AG04450 (cell line): ENCODE results near the gene RNF31. TPM values are rescaled to one million over a fixed set of nuclear protein-coding genes. Genes with fewer than 3 reads are reported as not detected.

Experiments used
- CTCF ChIA-PET: fragments of 300-600, 350-600 bp; formaldehyde crosslinking; extraction: SDS; loops from one replicate; lab custom pipeline; 2022; ENCODE audit warnings: antibody characterized with exemption, inconsistent platforms; lab: Charles Lee
- POLR2A ChIA-PET: fragments of 350-600 bp; formaldehyde crosslinking; extraction: SDS; loops from one replicate; lab custom pipeline; 2021; ENCODE audit warnings: antibody characterized with exemption, inconsistent platforms; lab: Yijun Ruan, JAX
- DNase-seq: peaks from one replicate; pipeline ENCODE4 v3.0.0-alpha.2; 2011; ENCODE audit warnings: low read depth, low spot score
- H3K27ac ChIP-seq: one replicate; pipeline ENCODE4 v1.5.1; 2012; ENCODE audit warnings: low read depth, low read length, control low read depth
- H3K27me3 ChIP-seq: one replicate; pipeline ENCODE4 v1.6.0; 2012; ENCODE audit warnings: low read length; ENCODE audit not compliant: control insufficient read depth, insufficient read depth
- H3K4me3 ChIP-seq: 2 replicates; pipeline ENCODE4 v1.5.1; 2011; ENCODE audit warnings: mild to moderate bottlenecking, low read depth, low read length, control low read depth
- H3K9me3 ChIP-seq: 2 replicates; pipeline ENCODE4 v1.5.1; 2012; ENCODE audit warnings: low read length; ENCODE audit not compliant: control insufficient read depth, insufficient read depth
- polyA plus RNA-seq: library from polyadenylated mRNA; depleted of rRNA; stranded (reverse); fragments of >200 nt; gene quantifications from 2 replicates; pipeline ENCODE4 v1.2.3, GENCODE V29; 2011
- TF ChIP-seq, protein P1 (sequence below): IDR thresholded peaks from 2 replicates; pipeline ENCODE4 v1.5.1; 2011; ENCODE audit warnings: low read depth, low read length, control low read depth, inconsistent platforms

Gene RNF31
- polyA plus RNA-seq, 1 experiment, result 7.4 TPM

- DNase-seq, result peak; percentile 59
- TF ChIP-seq, protein P1, sequence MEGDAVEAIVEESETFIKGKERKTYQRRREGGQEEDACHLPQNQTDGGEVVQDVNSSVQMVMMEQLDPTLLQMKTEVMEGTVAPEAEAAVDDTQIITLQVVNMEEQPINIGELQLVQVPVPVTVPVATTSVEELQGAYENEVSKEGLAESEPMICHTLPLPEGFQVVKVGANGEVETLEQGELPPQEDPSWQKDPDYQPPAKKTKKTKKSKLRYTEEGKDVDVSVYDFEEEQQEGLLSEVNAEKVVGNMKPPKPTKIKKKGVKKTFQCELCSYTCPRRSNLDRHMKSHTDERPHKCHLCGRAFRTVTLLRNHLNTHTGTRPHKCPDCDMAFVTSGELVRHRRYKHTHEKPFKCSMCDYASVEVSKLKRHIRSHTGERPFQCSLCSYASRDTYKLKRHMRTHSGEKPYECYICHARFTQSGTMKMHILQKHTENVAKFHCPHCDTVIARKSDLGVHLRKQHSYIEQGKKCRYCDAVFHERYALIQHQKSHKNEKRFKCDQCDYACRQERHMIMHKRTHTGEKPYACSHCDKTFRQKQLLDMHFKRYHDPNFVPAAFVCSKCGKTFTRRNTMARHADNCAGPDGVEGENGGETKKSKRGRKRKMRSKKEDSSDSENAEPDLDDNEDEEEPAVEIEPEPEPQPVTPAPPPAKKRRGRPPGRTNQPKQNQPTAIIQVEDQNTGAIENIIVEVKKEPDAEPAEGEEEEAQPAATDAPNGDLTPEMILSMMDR, result no peak
- POLR2A ChIA-PET, result interaction anchor here (0.6 to 2.5 kb wide), 14 partner anchors 17 to 1019 kb away, joined by 3 to 36 read pairs (median 6); partner anchors contain the start of genes ACIN1, C14orf119, CHMP4A and DHRS1
- no peaks in the 10 kb centered on the region for H3K27me3 ChIP-seq
- peak overlapping the region; percentile 97 for H3K27ac ChIP-seq
- H3K9me3 ChIP-seq, result no peaks in the 10 kb centered on the region
- CTCF ChIA-PET, result interaction anchor here (0.6 to 2.6 kb wide), 9 partner anchors 8 to 1277 kb away, joined by 3 to 21 read pairs (median 6); partner anchors contain the start of genes IRF9, NYNRIN and PCK2
- H3K4me3 ChIP-seq, result peak overlapping the region; percentile 79
These were observed 33.3 kb upstream of the RNF31 start for GRCh38 chr14:24113801-24114531.

GRCh38 chr14:24114532-24115421, 32.5 kb upstream of the RNF31 start, which contains the start of the genes DCAF11 and NRL:
Gene DCAF11, plus strand, starts transcription at chr14:24114777. Its CDS starts 818 bp downstream, at chr14:24115595.
Gene NRL, minus strand, starts transcription at chr14:24114949. Its CDS starts 32,101 bp downstream, at chr14:24082848.
- POLR2A ChIA-PET, result interaction anchor here (0.5 to 2.5 kb wide), 19 partner anchors 10 to 1020 kb away, joined by 3 to 36 read pairs (median 4); partner anchors contain the start of genes ACIN1, C14orf119, CHMP4A and DHRS1
- TF ChIP-seq, protein P1, result no peak
- Histone ChIP-seq H3K9me3 (no peaks in the 10 kb centered on the region), H3K27me3 (no peaks in the 10 kb centered on the region), H3K4me3 (peak within 1 kb of the TSS; percentile 92), H3K27ac (peak within 1 kb of the TSS; percentile 99)
- DNase-seq, result peak; percentile 99
- CTCF ChIA-PET, result interaction anchor here (0.6 to 2.6 kb wide), 11 partner anchors 9 to 284 kb away, joined by 3 to 21 read pairs (median 5); partner anchors contain the start of genes CIDEB, IRF9, NYNRIN and PCK2

GRCh38 chr14:24115422-24116127, 31.7 kb upstream of the RNF31 start:
- TF ChIP-seq, protein P1, result no peak
- Histone ChIP-seq H3K9me3 (no peaks in the 10 kb centered on the region), H3K27ac (no peak overlapping the region), H3K4me3 (peak overlapping the region; percentile 92), H3K27me3 (no peaks in the 10 kb centered on the region)
- no peak for DNase-seq
- CTCF ChIA-PET, result interaction anchor here (0.6 to 2.6 kb wide), 8 partner anchors 9 to 192 kb away, joined by 3 to 21 read pairs (median 6); partner anchors contain the start of genes CIDEB, IRF9, PCK2 and PSME1
- POLR2A ChIA-PET, result interaction anchor here (1.0 to 2.5 kb wide), 8 partner anchors 9 to 1020 kb away, joined by 3 to 36 read pairs (median 8); partner anchors contain the start of genes ACIN1, C14orf119, CHMP4A and PCK2

- POLR2A ChIA-PET, result no interaction called here
- H3K9me3 ChIP-seq, result no peaks in the 10 kb centered on the region
These were observed 31.0 kb upstream of the RNF31 start for GRCh38 chr14:24116128-24116814.

More at GRCh38 chr14:24116128-24116814, 31.0 kb upstream of the RNF31 start:
- Histone ChIP-seq H3K4me3 (no peak overlapping the region), H3K27ac (no peak overlapping the region), H3K27me3 (no peaks in the 10 kb centered on the region)
- CTCF ChIA-PET, result interaction anchor here (1.2 to 1.4 kb wide), 2 partner anchors 45 to 180 kb away, joined by 3 to 5 read pairs; partner anchors contain the start of gene IRF9
- no peak for DNase-seq
- TF ChIP-seq, protein P1, result no peak
